Measurements from ENCODE around the gene GDPD5.

Gene GDPD5

GRCh38 chr11:75510004-75510722 lies 15.6 kb downstream of the GDPD5 start:
- no peak for DNase-seq (ENCODE audit: low read depth)

- no peak for DNase-seq (ENCODE audit: low read depth)
Measured at GRCh38 chr11:75509020-75509720, 16.6 kb downstream of the GDPD5 start.

DNA sequence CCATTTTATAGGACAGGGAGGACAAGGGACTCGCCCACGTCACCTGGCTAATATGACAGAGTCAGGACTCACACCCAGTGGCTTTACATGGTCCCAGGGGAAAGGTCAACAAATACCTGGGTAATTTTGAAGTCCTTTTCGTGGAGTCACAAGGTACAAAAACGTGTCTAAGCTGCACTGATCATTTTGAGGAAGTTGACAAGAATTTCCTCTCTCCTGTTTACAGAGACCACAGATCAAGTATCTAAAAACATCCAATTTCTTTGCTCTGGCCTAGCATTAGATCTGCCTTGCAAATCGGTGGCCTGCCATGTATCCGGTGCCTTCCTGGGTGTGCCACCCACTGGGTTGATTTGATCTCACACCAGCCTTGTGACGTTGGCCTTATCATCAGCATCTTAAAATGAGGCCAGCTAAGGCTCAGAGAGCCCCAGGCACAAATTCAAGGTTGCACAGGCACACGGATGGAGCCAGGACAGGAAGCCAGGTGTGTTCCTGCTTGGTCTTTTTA lies 17.6 kb downstream of the GDPD5 start:
- DNase-seq (ENCODE audit: low read depth), result no peak

DNA sequence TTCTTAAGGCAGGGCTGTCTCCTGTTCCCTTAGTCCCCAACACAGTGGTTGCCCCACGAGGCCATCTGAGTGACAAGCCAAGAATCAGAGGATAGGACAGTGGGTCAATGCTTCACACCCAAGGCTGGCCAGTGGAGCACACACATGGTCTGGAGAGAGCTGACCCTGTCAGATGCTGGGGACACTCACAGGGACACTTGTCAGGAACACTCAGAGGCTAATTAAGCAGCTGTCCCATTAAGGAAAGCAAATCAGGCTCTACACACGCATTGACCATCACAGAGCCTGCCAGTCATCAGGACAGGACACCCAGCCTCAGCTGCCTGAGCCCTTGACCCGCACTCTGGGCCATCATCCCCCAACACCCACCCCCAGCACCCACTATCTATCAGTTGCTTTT lies 18.2 kb downstream of the GDPD5 start:
- DNase-seq (ENCODE audit: low read depth), result no peak

DNA sequence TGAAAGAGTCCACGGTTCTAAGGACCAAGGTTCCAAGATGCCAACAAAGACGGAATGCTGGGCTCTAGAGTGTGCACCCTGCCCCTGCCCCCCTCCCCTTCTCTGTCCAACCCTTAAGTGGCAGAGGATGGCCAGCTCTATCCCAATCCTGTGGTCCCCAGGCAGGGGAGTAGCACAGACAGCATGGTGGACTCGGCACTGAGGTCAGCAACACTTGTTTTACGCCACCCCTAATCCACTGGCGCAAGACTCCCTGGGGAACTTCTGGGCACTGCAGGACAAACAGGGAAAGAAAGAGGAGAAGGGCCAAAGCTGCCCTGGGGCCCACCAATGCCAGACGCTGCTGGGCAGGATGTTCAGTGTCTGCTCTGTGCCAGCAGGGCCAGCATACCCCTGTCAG lies 18.9 kb downstream of the GDPD5 start:
- no peak for DNase-seq (ENCODE audit: low read depth)

- DNase-seq (ENCODE audit: low read depth), result no peak
Measured at GRCh38 chr11:75505916-75506692, 19.6 kb downstream of the GDPD5 start.

- no peak for DNase-seq (ENCODE audit: low read depth)
Measured at GRCh38 chr11:75504501-75504900, 21.2 kb downstream of the GDPD5 start.

DNA sequence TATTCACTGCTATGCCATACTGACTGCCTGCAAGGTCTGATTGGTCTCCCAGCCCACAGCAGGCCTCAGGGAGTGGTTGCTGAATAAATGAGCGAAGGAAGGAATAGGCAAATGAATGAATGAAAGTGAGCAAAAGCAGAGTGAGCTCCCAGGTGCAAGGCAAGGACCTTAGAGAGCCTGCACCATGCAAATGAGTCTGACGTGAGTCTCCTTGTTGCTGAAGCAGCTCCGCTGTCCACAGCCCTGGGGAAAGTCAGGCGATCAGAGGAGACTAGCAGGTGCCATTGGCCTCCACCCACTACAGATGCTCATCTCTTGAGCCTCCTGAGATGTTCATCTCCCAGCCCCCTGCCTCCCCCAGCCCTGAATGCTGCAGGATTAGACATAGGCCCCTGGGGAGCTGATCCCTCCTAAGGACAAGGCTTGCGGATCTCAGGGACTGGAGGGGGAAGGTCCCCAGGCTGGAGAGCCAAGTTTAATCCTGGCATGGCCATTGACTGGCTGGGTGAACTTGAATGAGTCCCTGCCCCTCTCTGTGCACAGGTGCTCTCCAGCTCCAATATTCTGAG lies 22.1 kb downstream of the GDPD5 start:
- no peak for DNase-seq (ENCODE audit: low read depth)

DNA sequence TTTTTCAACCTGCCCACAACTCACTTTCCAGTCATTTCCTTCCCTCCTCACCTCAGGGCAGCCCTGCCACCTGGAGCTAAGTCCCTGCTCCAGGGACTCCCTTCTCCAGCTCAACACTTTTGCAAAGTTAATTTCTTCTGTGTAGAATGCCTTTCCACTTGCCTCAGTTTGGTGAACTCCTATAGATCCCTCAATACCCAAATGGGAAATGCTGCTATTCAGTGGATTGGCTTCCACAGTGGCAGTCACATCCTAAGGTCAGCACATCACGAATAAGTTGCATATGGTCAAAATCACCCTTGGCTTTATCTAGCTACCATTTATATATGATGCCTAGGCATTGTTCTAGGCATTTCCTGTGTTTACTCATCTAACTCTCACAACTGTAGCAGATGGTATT lies 23.6 kb downstream of the GDPD5 start:
- DNase-seq (ENCODE audit: low read depth), result no peak

- no peak for DNase-seq (ENCODE audit: low read depth)
Measured at GRCh38 chr11:75500742-75501141, 25.0 kb downstream of the GDPD5 start.

DNA sequence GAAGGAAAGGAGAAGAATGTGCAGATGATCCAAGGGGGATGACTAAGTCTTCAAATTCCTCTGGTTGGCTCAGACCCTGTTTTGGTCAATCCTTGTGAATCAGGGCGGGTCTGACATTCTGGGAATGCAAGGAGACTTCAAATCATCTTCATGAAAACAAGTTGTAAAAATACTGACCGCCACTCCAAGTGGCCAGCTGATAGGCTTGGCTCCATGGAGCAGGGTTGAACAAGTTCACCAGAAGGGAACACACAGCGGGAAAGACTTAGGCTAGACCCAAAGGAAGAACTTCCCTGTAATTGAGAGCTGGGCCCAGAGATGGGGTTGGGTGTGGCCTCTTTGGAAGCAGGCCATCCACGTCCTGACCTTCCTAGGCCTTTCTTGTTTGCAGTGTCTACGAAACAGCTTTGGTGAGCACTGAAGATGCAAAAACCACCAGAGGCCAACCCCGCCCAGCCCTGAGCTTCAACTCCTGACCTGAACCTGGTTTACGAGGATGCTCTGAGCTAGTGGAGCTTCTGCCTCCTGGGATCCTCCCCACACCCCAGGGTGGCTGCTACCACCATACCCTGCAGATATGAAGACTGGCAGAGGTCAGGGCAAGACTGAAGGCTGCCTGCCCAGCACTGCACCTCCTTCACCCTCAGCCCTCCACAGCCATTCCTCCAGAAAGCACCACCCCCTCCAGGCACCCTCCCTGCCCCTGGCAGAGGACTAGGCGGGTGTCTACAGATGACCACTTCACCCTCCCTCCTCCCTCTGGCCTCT lies 26.1 kb downstream of the GDPD5 start:
- no peak for DNase-seq (ENCODE audit: low read depth)

DNA sequence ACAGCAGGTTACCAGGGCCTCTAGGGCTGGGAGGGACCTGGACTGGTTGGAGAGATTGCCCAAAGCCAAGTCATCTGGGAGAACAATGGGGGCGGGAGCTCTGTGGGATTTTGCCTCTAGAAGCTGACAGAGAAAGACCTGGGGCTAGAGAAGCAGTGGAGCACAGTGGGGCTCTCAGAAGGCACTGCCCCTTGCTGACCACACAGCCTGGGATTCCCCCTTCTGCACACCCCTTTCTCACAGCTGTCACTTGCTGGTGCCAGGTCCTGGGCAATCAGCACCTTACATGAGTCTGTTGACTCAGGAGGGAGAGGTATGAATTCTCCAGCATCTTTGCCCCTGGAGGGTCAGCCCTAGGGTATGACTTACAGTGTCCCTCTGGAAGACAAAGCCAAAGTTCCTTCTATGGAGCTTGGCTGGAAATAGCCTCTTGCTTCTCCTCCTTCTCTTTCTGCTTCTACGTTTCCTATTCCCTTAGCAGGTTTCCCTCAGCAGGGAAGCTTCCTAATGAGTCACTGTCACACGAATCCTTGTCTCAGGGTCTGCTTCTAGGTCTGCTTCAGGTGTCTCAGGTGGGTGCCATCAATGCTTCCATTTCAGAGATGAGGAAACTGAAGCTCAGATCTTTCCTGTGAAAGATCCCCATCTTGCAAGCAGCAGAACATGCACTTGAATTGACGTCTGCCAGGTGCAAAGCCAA lies 27.0 kb downstream of the GDPD5 start:
- no peak for DNase-seq (ENCODE audit: low read depth)

GRCh38 chr11:75497788-75498409 lies 27.8 kb downstream of the GDPD5 start:
- DNase-seq (ENCODE audit: low read depth), result no peak

DNA sequence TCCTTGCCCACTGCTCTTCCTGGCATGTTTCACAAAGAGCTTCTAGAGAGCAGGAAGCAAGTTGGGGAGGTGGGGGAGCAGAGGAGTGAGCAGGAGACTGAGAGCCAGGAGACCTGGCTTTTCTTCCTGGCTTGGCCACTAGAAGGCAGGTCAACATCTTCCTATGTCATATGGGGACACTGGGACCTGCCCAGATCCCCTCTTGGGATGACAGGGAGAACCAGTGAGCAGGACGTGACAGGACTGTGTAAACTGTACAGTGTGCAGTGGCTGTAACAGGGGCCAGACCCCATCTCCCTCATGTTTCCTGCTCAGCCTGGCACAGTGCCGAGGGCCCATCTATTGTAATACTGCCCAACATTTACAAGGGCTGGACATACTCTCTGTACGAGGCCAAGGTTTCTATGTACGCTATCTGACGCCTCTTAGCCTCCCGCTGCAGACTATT lies 29.4 kb downstream of the GDPD5 start:
- DNase-seq (ENCODE audit: low read depth), result no peak

DNA sequence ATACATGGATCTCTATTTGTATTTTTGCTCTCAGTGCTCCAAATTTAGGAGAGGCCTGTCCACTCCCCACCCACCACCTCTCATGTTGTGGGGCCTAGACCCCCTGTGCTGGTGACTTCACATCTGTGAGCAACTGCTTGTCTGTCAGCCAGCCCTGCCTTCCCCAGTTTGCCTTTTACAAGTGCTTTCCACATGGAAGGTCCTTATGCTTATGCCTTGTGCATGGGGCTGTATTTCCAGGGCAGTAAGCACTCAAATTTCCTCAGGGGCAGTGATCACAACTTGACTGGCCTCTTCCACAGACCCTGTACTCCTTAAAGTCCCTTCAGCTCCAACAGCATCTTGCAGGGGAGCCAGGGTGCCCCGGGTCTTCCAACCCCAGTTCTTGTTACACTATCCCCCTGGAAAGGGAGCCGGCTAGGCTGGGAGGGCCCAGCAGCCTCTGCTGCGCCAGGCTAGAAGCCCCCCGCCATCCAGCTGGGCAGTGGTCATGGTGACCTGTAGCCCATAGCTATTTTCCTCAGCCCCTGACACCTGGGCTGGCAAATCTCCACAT lies 29.9 kb downstream of the GDPD5 start:
- DNase-seq (ENCODE audit: low read depth), result no peak

DNA sequence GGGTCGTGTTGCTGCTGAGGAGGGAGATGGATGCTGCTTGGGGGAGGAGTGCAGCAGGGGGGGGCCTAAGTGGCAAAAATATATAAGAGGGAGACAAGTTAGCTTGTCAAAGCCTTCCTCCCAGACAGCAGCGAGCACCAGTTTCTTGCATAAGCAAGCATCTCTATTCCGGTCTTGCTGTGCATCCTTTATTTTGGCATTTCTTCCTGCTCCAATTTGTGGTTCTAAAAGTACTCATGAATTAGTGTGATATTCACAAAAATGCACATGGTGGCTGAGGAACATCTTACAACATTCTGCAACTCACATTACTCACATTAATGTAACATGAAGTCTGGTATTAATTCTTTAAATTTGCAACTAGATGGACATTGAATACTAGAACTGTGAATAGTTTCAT lies 32.1 kb downstream of the GDPD5 start:
- no peak for DNase-seq (ENCODE audit: low read depth)

DNA sequence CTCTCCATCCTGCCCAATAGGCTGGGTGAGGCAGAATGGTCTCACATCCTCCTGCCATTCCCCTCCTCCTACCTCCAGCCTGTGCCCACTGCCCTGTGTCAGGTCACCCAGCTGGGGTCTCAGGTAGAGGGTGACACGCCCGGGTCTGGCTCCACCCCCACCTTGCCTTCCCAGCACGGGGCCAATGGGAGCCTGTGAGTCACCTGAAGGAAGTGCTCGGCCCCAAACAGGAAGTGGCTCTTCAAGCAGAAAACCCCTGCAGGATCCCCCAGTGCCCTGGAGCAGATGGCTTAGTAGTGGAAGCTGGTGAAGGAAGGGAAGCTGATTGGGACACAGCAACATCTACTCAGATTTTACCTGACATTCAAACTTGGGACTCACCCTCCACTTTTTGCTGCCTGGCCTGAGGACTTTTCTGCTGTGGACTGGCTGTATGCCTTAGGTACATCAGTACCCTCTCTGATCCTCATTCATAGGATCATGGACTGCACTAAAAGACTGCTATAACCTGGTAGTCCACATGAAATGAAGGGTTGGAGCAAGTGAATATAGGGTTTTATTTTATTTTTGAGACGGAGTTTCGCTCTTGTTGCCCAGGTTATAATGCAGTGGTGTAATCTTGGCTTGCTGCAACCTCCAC lies 33.4 kb downstream of the GDPD5 start:
- peak; percentile 43 for DNase-seq (ENCODE audit: low read depth)

DNA sequence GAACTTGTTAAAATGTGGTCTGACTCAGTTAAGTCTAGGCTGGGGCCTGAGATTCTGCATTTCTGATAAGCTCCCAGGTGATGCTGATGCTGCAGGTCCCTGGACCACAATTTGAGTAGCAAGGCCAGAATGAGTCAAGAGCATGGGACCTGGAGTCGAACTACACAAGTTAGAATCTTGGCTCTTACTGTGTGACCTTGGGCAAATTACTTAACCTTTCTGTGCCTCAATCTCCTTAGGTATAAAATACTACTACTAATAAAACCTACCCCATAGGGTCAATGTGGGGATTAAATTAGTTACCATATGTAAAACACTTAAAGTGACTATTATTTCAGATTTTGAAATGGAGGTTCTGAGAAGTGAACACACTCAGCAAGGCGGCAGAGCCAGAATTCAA lies 34.3 kb downstream of the GDPD5 start:
- DNase-seq (ENCODE audit: low read depth), result no peak
